ENCODE results near the gene TMEM106A. TPM values are rescaled to one million over a fixed set of nuclear protein-coding genes. Genes with fewer than 3 reads are reported as not detected.

TMEM106A gene
- polyA plus RNA-seq, 1 donor (not counting 4 experiments of a cell fraction or from before 2014, with no cell fraction given): 0.93 TPM

Small RNAs within 50 kb of the gene (small RNA-seq; reads per million reads assigned to genes)
- 0 to 0.25 (median 0) reads per million in 3 experiments for gene AC060780.2 (ENCODE audit: insufficient read length in 3 of 3, low read depth in 3 of 3, low replicate concordance in 1 of 3)
- gene AC060780.3 (ENCODE audit: insufficient read length in 3 of 3, low read depth in 3 of 3, low replicate concordance in 1 of 3): 0 reads per million in 3 experiments
- 0 reads per million in 3 experiments for gene RF00004 (ENCODE audit: insufficient read length in 3 of 3, low read depth in 3 of 3, low replicate concordance in 1 of 3)
- gene RNU2-1 (ENCODE audit: insufficient read length in 3 of 3, low read depth in 3 of 3, low replicate concordance in 1 of 3): 0 reads per million in 3 experiments

Other genes with a start within 250 kb of the TMEM106A start
- 38.5 to 49.3 TPM (median 45.0 TPM) in 3 replicates for gene AARSD1, start 247.4 kb upstream of the TMEM106A start, polyA plus RNA-seq
- gene PTGES3L, start 231.8 kb upstream of the TMEM106A start, polyA plus RNA-seq: 0.19 to 0.44 TPM (median 0.37 TPM) in 3 replicates
- 10.8 to 12.8 TPM (median 11.1 TPM) in 3 replicates for gene RUNDC1, start 231.3 kb upstream of the TMEM106A start, polyA plus RNA-seq
- 4,091 to 7,614 TPM (median 7,074 TPM) in 3 replicates for gene RPL27, start 213.5 kb upstream of the TMEM106A start, polyA plus RNA-seq
- 22.0 to 34.8 TPM (median 27.6 TPM) in 3 replicates for gene IFI35, start 205.1 kb upstream of the TMEM106A start, polyA plus RNA-seq
- gene VAT1, start 189.5 kb upstream of the TMEM106A start, polyA plus RNA-seq: 151 to 186 TPM (median 183 TPM) in 3 replicates
- 0.12 to 0.20 TPM (median 0.15 TPM) in 3 replicates for gene RND2, start 186.6 kb upstream of the TMEM106A start, polyA plus RNA-seq
- gene BRCA1, start 86.5 kb upstream of the TMEM106A start, polyA plus RNA-seq: 11.1 to 17.2 TPM (median 15.8 TPM) in 3 replicates
- 65.7 to 70.8 TPM (median 67.7 TPM) in 3 replicates for gene NBR1, start 40.7 kb upstream of the TMEM106A start, polyA plus RNA-seq
- not detected in 3 replicates for gene CCDC200, start 16.7 kb downstream of the TMEM106A start, polyA plus RNA-seq
- not detected in 3 replicates for gene RNU2-1, start 22.1 kb downstream of the TMEM106A start, polyA plus RNA-seq
- gene ARL4D, start 187.1 kb downstream of the TMEM106A start, polyA plus RNA-seq: 36.5 to 49.1 TPM (median 43.1 TPM) in 3 replicates